ENCODE measurements around the gene LYL1.

GRCh38 chr19:13132471-13133180, 30.0 kb upstream of the LYL1 start:
- TF ChIP-seq CTCF (IDR thresholded peaks at IDR 0.05; ENCODE audit: low read depth, low read length) (no peak), POLR2A (IDR thresholded peaks at IDR 0.05; ENCODE audit: extremely low read depth, insufficient read length) (no peak), MYC (IDR thresholded peaks at IDR 0.05; ENCODE audit: low read depth, low read length) (no peak)

Data from NB4 (cell line).